Ovary (tissue), 9 donors: ENCODE measurements around the gene F13A1. TPM values are rescaled to one million over a fixed set of nuclear protein-coding genes. Genes with fewer than 3 reads are reported as not detected.

Experiments used
- DNase-seq, 5 donors: peaks; one replicate each; pipeline ENCODE4 v3.0.0-alpha.2; 2019 to 2020
- H3K27ac ChIP-seq, 2 donors: fragments of 200-600 bp; one replicate each; pipeline versions ENCODE4 v1.5.1 to v1.8.0; 2019 to 2022
- H3K27me3 ChIP-seq: fragments of 200-600 bp; one replicate; pipeline ENCODE4 v1.8.0; 2022
- H3K36me3 ChIP-seq: fragments of 200-600 bp; sonication (generic); one replicate; pipeline ENCODE4 v1.5.1; 2019
- H3K4me1 ChIP-seq: one replicate; pipeline ENCODE4 v1.8.1; 2013; ENCODE audit warnings: mild to moderate bottlenecking, moderate library complexity; ENCODE audit not compliant: insufficient read depth
- H3K4me3 ChIP-seq: fragments of 200-600 bp; sonication (generic); one replicate; pipeline ENCODE4 v1.5.1; 2017
- H3K9me3 ChIP-seq, 2 donors: fragments of 200-600 bp in 1 of 2; sonication (generic) in 1 of 2; one replicate each; pipeline versions ENCODE4 v1.5.1 to v1.8.1; 2013 to 2019; ENCODE audit warnings: mild to moderate bottlenecking in 1 of 2, moderate library complexity in 1 of 2
- EP300 ChIP-seq: sonication (generic); formaldehyde crosslinking; IDR thresholded peaks from one replicate; pipeline ENCODE4 v1.6.1; 2017; ENCODE audit warnings: antibody characterized with exemption
- POLR2A ChIP-seq: fragments of 450-650 bp; IDR thresholded peaks from one replicate; pipeline ENCODE4 v1.6.1; 2017; ENCODE audit warnings: antibody characterized with exemption, mild to moderate bottlenecking, moderate library complexity
- WGBS, 3 donors: extraction: QIAGEN DNeasy Blood & Tissue Kit in 1 of 3; methylation state at CpG; one replicate each; pipeline versions ENCODE4 v1.1.5 to v1.1.7; 2013 to 2017; 5-methylcytosine and 5-hydroxymethylcytosine counted together
- intact Hi-C, 4 donors: fragments of 100-400 bp; cut with DNase I; formaldehyde crosslinking; loops; one replicate each; pipeline versions ENCODE4 v1.11.0 to v1.15.1; 2022 to 2023
- polyA plus RNA-seq, 2 donors: library from polyadenylated mRNA; stranded (reverse); fragments of 200-250 nt in 1 of 2; fragments of 350-450 nt in 1 of 2; fragmentation: Illumina TruSeq in 1 of 2; extraction: RNeasy Lipid Tissue Mini Kit (QIAGEN cat#74804) in 1 of 2; gene quantifications; one replicate each; pipeline ENCODE4 v1.2.3, GENCODE V29; 2013 to 2014
- total RNA-seq, 7 donors: library from RNA; depleted of rRNA in 2 of 7; stranded (reverse); fragments of >200 nt in 2 of 7; fragmentation: NEBNext Ultra II Directional in 3 of 7; extraction: Animal tissue kit (Norgen Biotek cat#: 25700) in 3 of 7; gene quantifications; one replicate each; pipeline versions ENCODE4 v1.1.0 to v1.2.4, GENCODE V29; 2016 to 2023
- TF ChIP-seq, protein P1 (sequence below), 3 donors: fragments of 450-650 bp in 2 of 3; fragments of 200-600 bp in 1 of 3; IDR thresholded peaks; one replicate each; pipeline versions ENCODE4 v1.5.1 to v1.8.0; 2016 to 2022; ENCODE audit warnings: antibody characterized with exemption in 3 of 3, mild to moderate bottlenecking in 1 of 3
- donor health status: DM: no; HTN: no; CAD: no; lungs with moderate emphysema.
- donor health status: DM: no; HTN: no; CAD: no.
- donor health status: Bipolar disorder and iron deficiency.
- donor health status: DM: yes; HTN: yes; CAD: no.
- donor health status: DM: no; HTN: no; CAD: no.
- donor health status: DM: yes; HTN: yes; CAD: no.

F13A1 gene
- total and polyA plus RNA-seq, 9 donors: 6.2 to 124 (median 25.9) TPM

- intact Hi-C loops: no loop called here
- Histone ChIP-seq H3K9me3 (no peaks in the 10 kb centered on the region), H3K4me3 (no peak overlapping the region), H3K36me3 (no peaks in the 10 kb centered on the region), H3K27ac (no peak overlapping the region), H3K4me1 (no peaks in the 10 kb centered on the region), H3K27me3 (no peaks in the 10 kb centered on the region)
- no peak for TF ChIP-seq EP300
- 30 to 38% (median 31%) methylated on average over 2 of the region's 2 CpGs for WGBS, 3 donors
- DNase-seq: no peak
Measured at GRCh38 chr6:6225885-6226529, 94.5 kb downstream of the F13A1 start.

DNA sequence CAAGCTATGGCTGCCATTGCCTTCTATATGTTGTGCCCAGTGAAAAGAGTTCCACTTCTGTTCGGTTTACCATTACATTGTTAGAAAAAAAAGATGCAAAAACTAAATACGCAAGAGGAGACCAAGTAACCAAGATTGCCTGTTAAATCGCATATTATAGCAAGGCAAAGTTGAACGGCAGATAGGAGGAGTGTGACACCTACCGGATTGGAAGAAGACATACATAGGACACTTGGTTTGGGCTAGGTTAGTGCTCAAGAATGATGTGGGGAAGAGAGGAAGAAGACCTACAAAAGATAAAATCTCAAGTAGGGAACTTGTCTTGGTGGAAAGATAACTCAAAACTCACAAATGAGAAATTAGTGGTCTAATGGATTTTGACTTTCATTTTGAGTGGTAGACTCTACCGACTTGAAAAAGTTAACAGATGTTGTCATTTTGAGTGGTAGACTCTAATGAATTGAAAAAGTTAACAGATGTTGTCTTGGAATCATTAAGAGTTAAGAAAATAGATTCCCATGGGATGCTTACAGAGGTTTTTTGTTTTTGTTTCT is 95.5 kb downstream of the F13A1 start:
- Histone ChIP-seq H3K27ac (no peak overlapping the region), H3K9me3 (no peaks in the 10 kb centered on the region), H3K36me3 (no peaks in the 10 kb centered on the region), H3K27me3 (no peaks in the 10 kb centered on the region), H3K4me1 (no peaks in the 10 kb centered on the region), H3K4me3 (no peak overlapping the region)
- WGBS, 3 donors: 87 to 91% (median 88%) methylated on average over 6 of the region's 6 CpGs
- no peak for TF ChIP-seq EP300
- TF ChIP-seq, protein P1, sequence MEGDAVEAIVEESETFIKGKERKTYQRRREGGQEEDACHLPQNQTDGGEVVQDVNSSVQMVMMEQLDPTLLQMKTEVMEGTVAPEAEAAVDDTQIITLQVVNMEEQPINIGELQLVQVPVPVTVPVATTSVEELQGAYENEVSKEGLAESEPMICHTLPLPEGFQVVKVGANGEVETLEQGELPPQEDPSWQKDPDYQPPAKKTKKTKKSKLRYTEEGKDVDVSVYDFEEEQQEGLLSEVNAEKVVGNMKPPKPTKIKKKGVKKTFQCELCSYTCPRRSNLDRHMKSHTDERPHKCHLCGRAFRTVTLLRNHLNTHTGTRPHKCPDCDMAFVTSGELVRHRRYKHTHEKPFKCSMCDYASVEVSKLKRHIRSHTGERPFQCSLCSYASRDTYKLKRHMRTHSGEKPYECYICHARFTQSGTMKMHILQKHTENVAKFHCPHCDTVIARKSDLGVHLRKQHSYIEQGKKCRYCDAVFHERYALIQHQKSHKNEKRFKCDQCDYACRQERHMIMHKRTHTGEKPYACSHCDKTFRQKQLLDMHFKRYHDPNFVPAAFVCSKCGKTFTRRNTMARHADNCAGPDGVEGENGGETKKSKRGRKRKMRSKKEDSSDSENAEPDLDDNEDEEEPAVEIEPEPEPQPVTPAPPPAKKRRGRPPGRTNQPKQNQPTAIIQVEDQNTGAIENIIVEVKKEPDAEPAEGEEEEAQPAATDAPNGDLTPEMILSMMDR (IDR thresholded peaks at IDR 0.05): no peak
- intact Hi-C loops: no loop called here
- DNase-seq: no peak

DNA sequence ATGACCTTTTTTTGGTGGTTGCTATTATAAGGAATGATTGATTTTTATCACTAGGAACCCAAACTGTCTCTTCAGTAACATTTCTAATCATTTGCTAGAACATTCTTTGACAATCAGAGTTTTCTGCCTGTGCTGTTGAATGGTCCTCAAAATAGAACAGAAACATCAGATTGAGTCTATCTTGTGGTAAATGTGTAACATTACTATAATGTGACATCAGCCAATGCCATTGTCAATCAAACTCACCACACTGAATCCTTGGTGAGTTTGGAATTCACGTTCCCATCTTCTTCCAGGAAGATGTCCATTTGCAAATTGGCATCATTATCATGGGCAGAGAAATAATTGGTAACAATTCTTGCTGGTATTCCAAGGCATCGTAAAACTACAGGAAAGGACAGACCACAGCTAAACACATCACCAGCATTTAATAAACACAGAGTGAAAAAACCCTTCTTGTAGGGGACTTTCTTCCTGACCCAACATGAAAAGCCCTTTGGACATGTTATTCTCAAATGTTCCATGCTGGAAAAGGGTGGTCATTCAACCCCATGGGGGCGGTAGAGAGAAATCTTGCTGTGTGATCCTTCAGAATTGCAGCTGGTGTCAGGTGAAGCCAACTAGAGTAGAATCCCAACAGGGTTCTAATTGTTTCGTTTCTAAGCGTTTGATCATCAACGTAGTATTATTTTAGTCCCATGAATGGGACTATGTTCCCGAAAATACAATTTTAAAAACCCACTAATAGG is 98.5 kb downstream of the F13A1 start:
- no peaks in the 10 kb centered on the region for H3K9me3 ChIP-seq
- WGBS, 3 donors: 48 to 56% (median 48%) methylated on average over 7 of the region's 7 CpGs
- no peaks in the 10 kb centered on the region for H3K4me1 ChIP-seq
- no peak overlapping the region for H3K27ac ChIP-seq
- no peaks in the 10 kb centered on the region for H3K27me3 ChIP-seq
- intact Hi-C loops: no loop called here
- no peak for DNase-seq
- no peaks in the 10 kb centered on the region for H3K36me3 ChIP-seq
- no peak overlapping the region for H3K4me3 ChIP-seq
- TF ChIP-seq, protein P1 (IDR thresholded peaks at IDR 0.05): no peak
- TF ChIP-seq EP300 (no peak), POLR2A (no peak)

DNA sequence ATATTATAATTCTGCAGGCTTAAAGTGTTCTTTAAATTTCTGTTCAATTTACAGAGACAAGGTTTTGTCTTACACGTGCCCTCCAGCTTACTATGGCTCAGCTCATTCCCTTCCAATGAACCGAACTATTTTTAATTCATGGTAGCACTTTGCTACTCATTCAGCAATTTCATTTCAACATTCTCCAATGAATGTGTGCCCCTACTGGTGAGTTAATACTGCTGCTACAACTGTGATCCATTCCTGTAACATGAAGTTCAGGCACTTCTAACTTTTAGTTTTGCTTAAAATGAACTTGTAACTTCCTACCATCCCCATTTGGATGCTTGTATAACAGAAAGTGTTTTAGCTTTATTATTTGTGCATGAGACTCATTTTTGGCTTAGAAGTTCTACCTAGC is 99.7 kb downstream of the F13A1 start:
- Histone ChIP-seq H3K27ac (no peak overlapping the region), H3K4me3 (no peak overlapping the region), H3K9me3 (no peaks in the 10 kb centered on the region), H3K36me3 (no peaks in the 10 kb centered on the region), H3K4me1 (no peaks in the 10 kb centered on the region), H3K27me3 (no peaks in the 10 kb centered on the region)
- TF ChIP-seq EP300 (no peak), POLR2A (no peak)
- TF ChIP-seq, protein P1 (IDR thresholded peaks at IDR 0.05): no peak
- intact Hi-C loops: no loop called here
- DNase-seq: no peak
- WGBS, 3 donors: 66 to 72% (median 70%) methylated on average over 2 of the region's 2 CpGs

GRCh38 chr6:6219716-6220115 is 100.7 kb downstream of the F13A1 start:
- WGBS, 3 donors: 51 to 60% (median 57%) methylated on average over 3 of the region's 3 CpGs
- intact Hi-C loops: no loop called here
- no peaks in the 10 kb centered on the region for H3K27me3 ChIP-seq
- H3K36me3 ChIP-seq: no peaks in the 10 kb centered on the region
- no peaks in the 10 kb centered on the region for H3K4me1 ChIP-seq
- no peak overlapping the region for H3K4me3 ChIP-seq
- TF ChIP-seq EP300: no peak
- TF ChIP-seq, protein P1 (IDR thresholded peaks at IDR 0.05): no peak
- TF ChIP-seq POLR2A: no peak
- no peaks in the 10 kb centered on the region for H3K9me3 ChIP-seq
- DNase-seq: no peak
- H3K27ac ChIP-seq: no peak overlapping the region
